Measurements from ENCODE around the gene SARS1. TPM values are rescaled to one million over a fixed set of nuclear protein-coding genes. Genes with fewer than 3 reads are reported as not detected.
A peak's percentile ranks its signal among the peaks of the same experiment; 100 is the strongest.

The SARS1 gene
- total RNA-seq, 1 donor from 2014 or later, result 194 TPM

DNA sequence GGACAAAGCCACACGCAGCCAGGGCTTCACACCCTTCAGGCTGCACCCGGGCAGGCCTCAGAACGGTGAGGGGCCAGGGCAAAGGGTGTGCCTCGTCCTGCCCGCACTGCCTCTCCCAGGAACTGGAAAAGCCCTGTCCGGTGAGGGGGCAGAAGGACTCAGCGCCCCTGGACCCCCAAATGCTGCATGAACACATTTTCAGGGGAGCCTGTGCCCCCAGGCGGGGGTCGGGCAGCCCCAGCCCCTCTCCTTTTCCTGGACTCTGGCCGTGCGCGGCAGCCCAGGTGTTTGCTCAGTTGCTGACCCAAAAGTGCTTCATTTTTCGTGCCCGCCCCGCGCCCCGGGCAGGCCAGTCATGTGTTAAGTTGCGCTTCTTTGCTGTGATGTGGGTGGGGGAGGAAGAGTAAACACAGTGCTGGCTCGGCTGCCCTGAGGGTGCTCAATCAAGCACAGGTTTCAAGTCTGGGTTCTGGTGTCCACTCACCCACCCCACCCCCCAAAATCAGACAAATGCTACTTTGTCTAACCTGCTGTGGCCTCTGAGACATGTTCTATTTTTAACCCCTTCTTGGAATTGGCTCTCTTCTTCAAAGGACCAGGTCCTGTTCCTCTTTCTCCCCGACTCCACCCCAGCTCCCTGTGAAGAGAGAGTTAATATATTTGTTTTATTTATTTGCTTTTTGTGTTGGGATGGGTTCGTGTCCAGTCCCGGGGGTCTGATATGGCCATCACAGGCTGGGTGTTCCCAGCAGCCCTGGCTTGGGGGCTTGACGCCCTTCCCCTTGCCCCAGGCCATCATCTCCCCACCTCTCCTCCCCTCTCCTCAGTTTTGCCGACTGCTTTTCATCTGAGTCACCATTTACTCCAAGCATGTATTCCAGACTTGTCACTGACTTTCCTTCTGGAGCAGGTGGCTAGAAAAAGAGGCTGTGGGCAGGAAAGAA is 61.1 kb downstream of the SARS1 start:
- peak; percentile 77 for ATAC-seq
- H3K36me3 ChIP-seq, result no peaks in the 10 kb centered on the region
- DNase-seq, result peak; percentile 89
- H3K4me3 ChIP-seq, result peak overlapping the region; percentile 25
- no peak for TF ChIP-seq CTCF (IDR thresholded peaks at IDR 0.05)
- no peaks in the 10 kb centered on the region for H3K9me3 ChIP-seq
- no peaks in the 10 kb centered on the region for H3K27me3 ChIP-seq
- H3K27ac ChIP-seq, result peak overlapping the region; percentile 72
- peaks cover 17% of the 10 kb centered on the region for H3K4me1 ChIP-seq
- intact Hi-C loops (cut with DNase I), result no loop called here

DNA sequence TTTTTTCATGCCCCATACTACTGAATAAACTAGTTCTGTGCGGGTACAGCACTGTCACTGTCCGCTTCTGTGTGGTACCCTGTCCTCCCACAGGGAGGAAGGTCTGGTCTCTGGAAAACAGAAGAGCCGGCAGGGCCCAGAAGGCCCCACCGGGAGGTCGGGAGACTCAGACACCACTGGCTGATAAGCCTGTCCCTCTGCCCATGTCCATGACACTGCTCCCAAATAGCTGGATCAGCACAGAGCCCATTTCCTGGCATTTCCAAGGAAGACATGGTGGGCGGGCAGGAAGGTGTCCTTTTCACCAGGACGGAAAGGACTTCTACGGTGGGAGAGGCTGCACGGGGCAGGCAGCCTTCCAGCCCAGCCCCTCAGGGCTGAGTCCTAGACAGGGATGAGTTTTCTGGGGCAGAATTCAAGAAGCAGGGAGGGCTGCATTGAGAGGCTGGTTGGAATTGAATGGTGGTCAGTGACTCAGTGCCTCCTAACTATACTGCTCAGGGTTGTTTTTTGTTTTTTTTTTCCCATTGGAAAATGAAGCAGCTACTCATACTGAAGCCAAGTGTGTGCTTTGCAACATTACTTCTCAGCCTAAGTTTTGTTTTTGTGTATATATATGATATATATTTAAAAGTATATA is 62.1 kb downstream of the SARS1 start:
- DNase-seq (no peak), ATAC-seq (no peak)
- Histone ChIP-seq H3K27ac (no peak overlapping the region), H3K36me3 (no peaks in the 10 kb centered on the region), H3K9me3 (no peaks in the 10 kb centered on the region), H3K27me3 (no peaks in the 10 kb centered on the region), H3K4me3 (peak overlapping the region; percentile 29), H3K4me1 (peaks cover 17% of the 10 kb centered on the region)
- TF ChIP-seq CTCF (IDR thresholded peaks at IDR 0.05), result no peak
- intact Hi-C loops (cut with DNase I), result no loop called here

- H3K27ac ChIP-seq, result peak overlapping the region; percentile 49
- H3K36me3 ChIP-seq, result no peaks in the 10 kb centered on the region
- H3K9me3 ChIP-seq, result no peaks in the 10 kb centered on the region
- intact Hi-C loops (cut with DNase I), result no loop called here
- TF ChIP-seq CTCF (IDR thresholded peaks at IDR 0.05), result peak; percentile 94
- no peak overlapping the region for H3K4me3 ChIP-seq
- peaks cover 30% of the 10 kb centered on the region for H3K4me1 ChIP-seq
- no peaks in the 10 kb centered on the region for H3K27me3 ChIP-seq
- DNase-seq (peak; percentile 93), ATAC-seq (peak; percentile 87)
Measured at GRCh38 chr1:109277434-109278204, 63.9 kb downstream of the SARS1 start.

DNA sequence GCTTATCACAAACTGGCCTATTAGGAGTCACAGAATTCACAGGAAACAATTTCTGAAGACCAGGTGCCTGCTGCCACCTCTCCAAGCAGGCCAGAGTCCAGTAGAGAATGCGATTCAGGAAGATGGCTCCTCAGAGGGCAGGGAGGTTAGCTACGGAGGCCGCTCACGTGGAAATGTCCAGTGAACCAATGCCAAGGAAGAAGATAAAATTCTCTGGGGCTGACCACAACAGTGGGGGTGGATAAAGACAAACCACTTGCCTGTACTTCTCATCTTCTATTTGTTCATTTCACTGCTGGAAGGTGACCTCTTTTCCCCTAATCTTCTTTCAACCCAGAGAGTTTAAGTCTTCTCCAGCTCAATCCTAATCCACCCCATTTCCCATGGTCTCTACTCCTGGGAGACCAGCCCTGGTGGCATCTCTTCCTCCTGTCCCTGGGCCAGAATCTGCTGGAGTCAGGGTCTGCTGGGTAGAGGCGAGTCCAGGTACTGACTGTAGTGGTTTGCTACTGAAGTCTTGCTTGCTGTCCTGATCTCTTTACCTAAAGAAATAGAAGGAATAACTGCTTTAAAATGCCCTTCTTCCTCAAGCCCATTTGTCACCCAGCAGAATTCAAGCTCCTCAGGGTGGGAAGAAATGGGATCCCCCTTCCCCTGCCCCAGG is 66.0 kb downstream of the SARS1 start:
- ATAC-seq (no peak), DNase-seq (no peak)
- intact Hi-C loops (cut with DNase I), result loop anchor here (5.0 kb wide), 1 partner anchor 118 kb away; the partner anchor contains the start of gene SORT1
- no peak for TF ChIP-seq CTCF (IDR thresholded peaks at IDR 0.05)
- Histone ChIP-seq H3K9me3 (no peaks in the 10 kb centered on the region), H3K36me3 (no peaks in the 10 kb centered on the region), H3K4me1 (peaks cover 38% of the 10 kb centered on the region), H3K27ac (no peak overlapping the region), H3K27me3 (no peaks in the 10 kb centered on the region), H3K4me3 (no peak overlapping the region)

GRCh38 chr1:109280862-109281261 is 67.1 kb downstream of the SARS1 start:
- intact Hi-C loops (cut with DNase I), result loop anchor here (5.0 kb wide), 1 partner anchor 116 kb away; the partner anchor contains the start of gene SORT1

More at GRCh38 chr1:109280862-109281261, 67.1 kb downstream of the SARS1 start:
- Histone ChIP-seq H3K4me1 (peaks cover 30% of the 10 kb centered on the region), H3K36me3 (no peaks in the 10 kb centered on the region), H3K27me3 (no peaks in the 10 kb centered on the region), H3K27ac (no peak overlapping the region), H3K4me3 (no peak overlapping the region), H3K9me3 (no peaks in the 10 kb centered on the region)
- DNase-seq (peak; percentile 62), ATAC-seq (no peak)
- TF ChIP-seq CTCF (IDR thresholded peaks at IDR 0.05), result no peak
